ENCODE measurements around the gene ZBTB16. TPM values are rescaled to one million over a fixed set of nuclear protein-coding genes. Genes with fewer than 3 reads are reported as not detected.

Gene ZBTB16
- total and polyA plus RNA-seq, 7 donors = 9.9 to 197 (median 99.5) TPM

DNA sequence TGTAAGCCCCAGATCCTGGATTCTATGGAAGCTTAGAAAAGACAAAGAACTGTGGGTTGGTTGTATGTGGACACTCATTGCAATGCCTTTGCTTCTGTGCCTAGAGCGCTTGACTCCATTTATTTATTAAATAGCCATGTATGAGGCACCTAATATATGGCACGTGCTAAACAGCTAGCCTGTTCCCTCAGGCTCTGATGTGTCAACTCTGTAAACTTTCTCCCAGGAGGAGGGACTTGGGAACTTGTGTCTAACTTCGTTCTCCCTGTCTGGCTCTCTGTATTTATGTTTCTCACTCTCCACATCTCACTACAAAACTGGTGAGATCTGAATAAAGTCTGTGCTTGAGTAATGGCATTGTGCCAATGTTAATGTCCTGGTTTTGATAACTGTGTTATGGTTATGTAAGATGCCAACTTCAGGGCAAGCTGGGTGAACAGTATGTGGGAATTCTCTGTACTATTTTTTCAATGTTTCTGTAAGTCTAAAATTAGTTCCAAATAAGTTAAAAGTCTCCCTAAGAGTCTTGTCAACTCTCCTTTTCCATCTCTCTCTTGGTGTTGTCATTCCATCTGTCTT, 34.1 kb upstream of the ZBTB16 start:
- no peak for DNase-seq
- Histone ChIP-seq H3K27me3 (no peaks in the 10 kb centered on the region), H3K9me3 (no peaks in the 10 kb centered on the region), H3K36me3 (no peaks in the 10 kb centered on the region), H3K4me3 (no peak overlapping the region), H3K27ac (peak overlapping the region in 3 of 4 donors; percentile 64 to 77 (median 75)), H3K4me1 (peaks cover 0 to 40% (median 33%) of the 10 kb centered on the region in 4 donors)
- WGBS, 2 donors = 63% methylated on average over 3 of the region's 3 CpGs
- intact Hi-C loops (cut with DNase I) = no loop called here
- TF ChIP-seq CTCF (IDR thresholded peaks at IDR 0.05) (no peak), EP300 (IDR thresholded peaks at IDR 0.05) (peak in 3 of 4 donors; percentile 36 to 63 (median 42)), POLR2AphosphoS5 (IDR thresholded peaks at IDR 0.05) (peak; percentile 22 to 57 (median 55)), POLR2A (IDR thresholded peaks at IDR 0.05) (no peak)

DNA sequence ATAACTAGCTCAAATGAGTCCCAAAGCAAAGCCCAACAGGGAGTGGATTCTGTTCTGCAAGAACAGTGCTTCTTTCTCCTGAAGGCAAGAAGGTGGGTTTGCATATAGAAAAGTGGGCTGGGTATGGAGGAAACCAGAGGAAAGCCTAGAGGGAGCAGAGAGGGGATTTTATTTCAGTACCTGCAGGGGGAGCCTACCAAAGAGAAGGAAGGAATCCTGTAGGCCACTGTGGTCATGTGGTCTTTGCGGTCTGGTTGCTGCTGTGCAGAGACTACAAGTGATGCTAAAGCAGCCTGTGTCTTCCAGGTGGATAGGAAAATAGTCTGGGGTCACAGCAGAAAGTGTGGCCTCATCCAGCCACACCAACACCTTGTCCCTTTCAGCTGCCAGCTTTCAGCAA, 33.2 kb upstream of the ZBTB16 start:
- peak overlapping the region in 3 of 4 donors; percentile 64 to 77 (median 75) for H3K27ac ChIP-seq

DNA sequence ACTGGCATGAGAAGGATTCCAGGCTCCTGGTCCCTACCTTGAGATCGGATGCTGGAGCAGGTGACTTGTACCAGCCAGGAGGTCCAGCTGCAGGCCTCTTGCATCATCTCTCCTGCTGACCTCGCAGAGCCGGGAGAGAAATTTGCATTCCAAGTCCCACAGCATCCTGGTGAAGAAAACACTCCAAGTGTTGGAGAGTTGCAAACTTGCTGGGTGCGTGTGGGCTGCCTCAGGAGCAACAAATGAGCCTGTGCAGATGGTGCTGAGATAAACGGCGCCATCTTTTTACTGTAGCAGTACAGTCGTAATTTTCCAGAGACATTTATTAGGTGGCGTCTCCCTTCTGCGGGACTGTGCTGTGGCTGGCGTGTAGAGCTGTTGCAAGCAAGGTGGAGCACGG, 32.1 kb upstream of the ZBTB16 start:
- 48 to 71% methylated on average over 11 of the region's 11 CpGs for WGBS, 2 donors
- Histone ChIP-seq H3K36me3 (no peaks in the 10 kb centered on the region), H3K4me1 (peaks cover 0 to 39% (median 31%) of the 10 kb centered on the region in 4 donors), H3K4me3 (no peak overlapping the region), H3K9me3 (no peaks in the 10 kb centered on the region), H3K27me3 (no peaks in the 10 kb centered on the region), H3K27ac (peak overlapping the region in 3 of 4 donors; percentile 64 to 77 (median 75))
- intact Hi-C loops (cut with DNase I) = no loop called here
- peak; percentile 90 to 96 (median 93) for TF ChIP-seq POLR2AphosphoS5 (IDR thresholded peaks at IDR 0.05)
- TF ChIP-seq CTCF (IDR thresholded peaks at IDR 0.05) = no peak
- TF ChIP-seq EP300 (IDR thresholded peaks at IDR 0.05) = peak; percentile 96 to 98 (median 97)
- DNase-seq = peak; percentile 88

More for the DNA sequence above, 33.2 kb upstream of the ZBTB16 start:
- no peak overlapping the region for H3K4me3 ChIP-seq
- DNase-seq = no peak
- H3K4me1 ChIP-seq = peaks cover 0 to 39% (median 31%) of the 10 kb centered on the region in 4 donors
- H3K36me3 ChIP-seq = no peaks in the 10 kb centered on the region
- TF ChIP-seq POLR2A (IDR thresholded peaks at IDR 0.05) = no peak
- TF ChIP-seq EP300 (IDR thresholded peaks at IDR 0.05) = no peak
- TF ChIP-seq POLR2AphosphoS5 (IDR thresholded peaks at IDR 0.05) = no peak
- TF ChIP-seq CTCF (IDR thresholded peaks at IDR 0.05) = no peak
- intact Hi-C loops (cut with DNase I) = no loop called here
- 50 to 73% methylated on average over 1 of the region's 1 CpG for WGBS, 2 donors
- no peaks in the 10 kb centered on the region for H3K27me3 ChIP-seq
- H3K9me3 ChIP-seq = no peaks in the 10 kb centered on the region

GRCh38 chr11:114027926-114028325, 31.6 kb upstream of the ZBTB16 start:
- Histone ChIP-seq H3K4me3 (no peak overlapping the region), H3K4me1 (peaks cover 0 to 39% (median 31%) of the 10 kb centered on the region in 4 donors), H3K27me3 (no peaks in the 10 kb centered on the region), H3K27ac (peak overlapping the region in 3 of 4 donors; percentile 64 to 77 (median 75)), H3K9me3 (no peaks in the 10 kb centered on the region), H3K36me3 (no peaks in the 10 kb centered on the region)
- DNase-seq = no peak
- intact Hi-C loops (cut with DNase I) = no loop called here
- 36 to 58% methylated on average over 4 of the region's 4 CpGs for WGBS, 2 donors
- TF ChIP-seq EP300 (IDR thresholded peaks at IDR 0.05) (no peak), CTCF (IDR thresholded peaks at IDR 0.05) (peak in 1 of 4 experiments; percentile 15)

Measured in sigmoid colon (tissue), 7 donors.